ENCODE data around the gene PEA15.

GRCh38 chr1:160225345-160225744 lies 20.2 kb downstream of the PEA15 start:
- TF ChIP-seq CTCF (IDR thresholded peaks at IDR 0.05) = no peak
- TF ChIP-seq ZFX (IDR thresholded peaks at IDR 0.05; ENCODE audit: borderline replicate concordance) = no peak
